Esophagus (tissue), 2 donors: ENCODE data around the gene MIAT. TPM values are rescaled to one million over a fixed set of nuclear protein-coding genes. Genes with fewer than 3 reads are reported as not detected.
A peak's percentile ranks its signal among the peaks of the same experiment; 100 is the strongest.

Source experiments
- H3K27ac ChIP-seq, 2 donors: one replicate each; pipeline ENCODE4 v1.5.1; 2013; ENCODE audit warnings: low read depth in 2 of 2, mild to moderate bottlenecking in 2 of 2, inconsistent platforms in 1 of 2, low read length in 1 of 2, moderate library complexity in 1 of 2
- H3K27me3 ChIP-seq, 2 donors: one replicate each; pipeline ENCODE4 v1.6.1; 2013; ENCODE audit warnings: low read length in 2 of 2, control low read depth in 1 of 2, mild to moderate bottlenecking in 1 of 2; ENCODE audit not compliant: insufficient read depth in 2 of 2, control insufficient read depth in 1 of 2
- H3K36me3 ChIP-seq, 2 donors: one replicate each; pipeline ENCODE4 v1.6.1; 2013; ENCODE audit warnings: low read length in 1 of 2; ENCODE audit not compliant: control insufficient read depth in 2 of 2, insufficient read depth in 2 of 2
- H3K4me1 ChIP-seq, 2 donors: one replicate each; pipeline ENCODE4 v1.6.1; 2013; ENCODE audit warnings: low read length in 1 of 2; ENCODE audit not compliant: control insufficient read depth in 2 of 2, insufficient read depth in 2 of 2
- H3K4me3 ChIP-seq, 2 donors: one replicate each; pipeline ENCODE4 v1.5.1; 2013; ENCODE audit warnings: low read length in 2 of 2, mild to moderate bottlenecking in 2 of 2, low read depth in 1 of 2, moderate library complexity in 1 of 2
- H3K9me3 ChIP-seq, 2 donors: one replicate each; pipeline ENCODE4 v1.6.1; 2013; ENCODE audit warnings: mild to moderate bottlenecking in 2 of 2, low read depth in 1 of 2, low read length in 1 of 2, moderate library complexity in 1 of 2; ENCODE audit not compliant: control insufficient read depth in 2 of 2, insufficient read depth in 1 of 2
- WGBS, 2 donors: extraction: QIAGEN DNeasy Blood & Tissue Kit; methylation state at CpG; one replicate each; pipeline ENCODE4 v1.1.7; 2013; 5-methylcytosine and 5-hydroxymethylcytosine counted together
- polyA plus RNA-seq, 2 donors: library from polyadenylated mRNA; stranded (reverse); fragments of 200-250 nt; gene quantifications; one replicate each; pipeline ENCODE4 v1.2.3, GENCODE V29; 2013
- donor health status: healthy with polysubstance abuse.
- donor health status: Bipolar disorder and iron deficiency.

The MIAT gene
- polyA plus RNA-seq, 2 donors = 0.49 to 0.55 TPM

DNA sequence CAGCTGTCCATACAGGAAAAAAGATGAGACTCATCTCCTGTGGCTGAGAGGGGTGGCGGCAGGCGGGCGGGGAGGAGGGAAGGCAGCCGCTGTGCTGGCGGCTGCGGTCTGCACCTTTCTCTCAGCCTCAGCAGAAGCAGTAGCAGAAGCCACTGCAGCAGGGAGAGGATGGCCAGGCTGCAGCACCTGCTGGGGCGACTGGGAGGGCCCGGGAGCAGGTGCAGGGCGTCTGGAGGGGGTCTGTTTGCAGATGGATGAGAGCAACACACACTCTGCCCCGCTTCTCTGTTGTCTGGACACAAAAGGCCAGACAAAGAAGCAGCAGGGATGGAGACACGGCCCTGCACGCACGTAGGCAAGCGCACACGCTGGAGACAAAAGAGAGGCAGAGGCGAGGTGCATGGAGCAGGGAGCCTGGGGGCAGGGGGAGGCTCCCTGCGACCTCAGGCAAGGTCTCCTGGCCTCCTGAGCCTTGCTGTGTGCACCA, 9.3 kb upstream of the MIAT start:
- Histone ChIP-seq H3K27ac (no peak overlapping the region), H3K27me3 (no peaks in the 10 kb centered on the region), H3K4me3 (no peak overlapping the region), H3K9me3 (no peaks in the 10 kb centered on the region), H3K36me3 (no peaks in the 10 kb centered on the region), H3K4me1 (no peaks in the 10 kb centered on the region)
- 19 to 30% methylated on average over 17 of the region's 17 CpGs for WGBS, 2 donors

DNA sequence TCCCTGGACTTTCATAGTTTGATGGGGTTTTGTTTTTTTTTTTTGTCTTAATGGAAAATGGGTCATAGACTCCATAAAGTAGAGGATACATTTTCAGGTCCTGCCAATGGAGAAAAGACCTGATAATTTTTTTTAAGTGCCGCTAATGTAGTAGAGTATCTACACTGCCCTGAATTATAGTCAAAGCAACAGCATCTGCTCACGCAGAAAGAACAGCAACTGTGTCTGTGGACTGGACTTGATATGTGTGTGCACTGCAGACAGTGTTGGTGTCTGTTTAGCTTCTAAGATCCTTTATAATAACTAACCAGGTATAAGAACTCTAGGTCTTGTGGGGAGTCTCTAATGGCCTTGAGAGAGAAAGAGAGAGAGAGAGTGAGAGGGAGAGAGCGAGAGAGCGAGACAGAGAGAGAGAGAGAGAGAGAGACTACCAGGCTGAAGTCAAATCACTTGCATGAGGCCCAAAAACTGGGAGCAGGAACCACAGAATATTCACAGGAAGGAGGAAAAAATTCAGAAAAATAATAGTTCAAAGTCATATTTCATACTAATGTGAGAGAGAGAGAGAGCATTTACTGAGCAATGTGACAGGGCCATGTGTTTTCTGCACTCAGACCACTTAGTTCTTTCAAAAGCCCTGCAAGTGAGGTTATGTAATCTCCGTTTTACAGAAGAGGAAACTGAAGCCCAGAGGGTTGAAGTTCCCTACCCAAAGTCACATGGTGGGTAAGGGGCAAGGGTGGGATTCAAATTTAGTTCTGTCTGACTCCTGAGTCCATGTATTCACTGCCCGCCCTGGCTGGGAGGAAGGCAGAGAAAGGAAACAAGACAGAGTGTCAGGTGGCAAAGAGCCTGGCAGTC, 8.6 kb upstream of the MIAT start:
- 76 to 81% methylated on average over 6 of the region's 6 CpGs for WGBS, 2 donors
- Histone ChIP-seq H3K27ac (no peak overlapping the region), H3K36me3 (no peaks in the 10 kb centered on the region), H3K4me1 (no peaks in the 10 kb centered on the region), H3K27me3 (no peaks in the 10 kb centered on the region), H3K4me3 (no peak overlapping the region), H3K9me3 (no peaks in the 10 kb centered on the region)

DNA sequence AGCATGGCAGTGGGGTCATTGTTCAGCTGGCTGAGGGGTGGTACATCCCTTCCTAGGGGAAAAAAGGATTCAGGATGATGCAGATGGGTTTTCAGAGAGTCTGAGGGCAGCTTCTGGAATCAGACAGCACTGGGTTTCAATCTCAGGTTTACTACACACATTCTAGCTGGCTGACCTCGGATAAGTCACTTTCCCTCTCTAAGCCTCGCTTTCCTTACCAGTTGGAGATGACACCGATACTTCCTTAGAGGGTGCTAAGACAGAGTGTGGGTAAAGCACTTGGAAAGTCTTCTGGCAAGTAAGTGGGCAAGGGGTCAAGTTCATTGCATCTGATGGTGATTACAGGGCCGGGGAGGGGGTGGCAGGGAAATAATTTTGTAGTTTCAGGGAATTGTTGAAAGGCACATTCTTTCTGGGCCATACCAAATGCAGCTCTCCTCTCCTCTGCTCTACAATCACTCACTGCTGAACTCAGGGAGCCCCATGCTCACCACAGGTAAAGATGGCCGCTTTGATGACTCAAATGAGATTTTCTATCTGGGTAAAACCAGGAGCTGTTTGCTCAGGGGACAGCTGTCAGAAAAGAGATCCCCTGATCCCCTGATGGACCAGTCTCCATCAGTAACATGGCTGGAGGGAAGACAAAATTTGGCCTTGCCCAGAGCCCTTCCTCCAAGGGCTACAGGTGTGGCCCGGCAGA, 6.5 kb upstream of the MIAT start:
- H3K27ac ChIP-seq = no peak overlapping the region
- no peak overlapping the region for H3K4me3 ChIP-seq
- 80 to 81% methylated on average over 6 of the region's 6 CpGs for WGBS, 2 donors
- no peaks in the 10 kb centered on the region for H3K27me3 ChIP-seq
- no peaks in the 10 kb centered on the region for H3K9me3 ChIP-seq
- H3K4me1 ChIP-seq = no peaks in the 10 kb centered on the region
- H3K36me3 ChIP-seq = no peaks in the 10 kb centered on the region

DNA sequence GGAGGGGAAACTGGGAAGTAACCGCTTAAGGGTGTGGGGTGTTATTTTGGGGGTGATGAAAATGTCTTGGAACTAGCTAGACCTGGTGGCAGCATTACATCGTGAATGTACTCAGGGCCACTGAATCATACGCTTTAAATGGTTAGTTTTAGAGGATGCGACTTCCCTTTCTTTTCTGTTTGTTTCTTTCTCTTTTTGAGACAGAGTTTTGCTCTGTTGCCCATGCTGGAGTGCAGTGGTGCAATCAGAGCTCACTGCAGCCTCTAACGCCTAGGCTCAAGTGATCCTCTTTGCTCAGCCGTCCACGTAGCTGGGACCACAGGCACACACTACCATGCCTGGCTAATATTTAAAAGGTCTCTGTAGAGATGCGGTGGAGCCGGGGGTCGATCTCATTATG, 5.6 kb upstream of the MIAT start:
- H3K27me3 ChIP-seq = no peaks in the 10 kb centered on the region

DNA sequence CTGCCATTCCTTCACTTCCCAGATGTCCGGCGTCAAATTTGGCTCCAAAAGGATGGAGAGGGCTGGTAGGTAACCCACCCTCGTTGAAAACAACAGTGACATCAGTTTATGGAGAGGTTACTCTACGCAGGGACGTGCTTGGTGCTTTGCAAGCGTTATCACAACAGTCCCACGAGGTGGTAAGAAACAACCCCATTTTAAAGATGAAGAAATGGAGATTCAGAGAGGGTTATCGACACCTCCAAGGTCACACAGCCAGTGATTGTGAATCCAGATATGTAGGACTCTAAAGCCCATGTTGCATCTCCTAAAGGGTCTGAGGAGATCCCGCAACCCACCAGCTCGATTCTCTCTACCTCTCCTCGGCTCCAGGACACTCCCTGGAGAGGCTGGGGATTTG, 773 bp downstream of the MIAT start:
- H3K27me3 ChIP-seq = no peaks in the 10 kb centered on the region

More for the DNA sequence above, 5.6 kb upstream of the MIAT start:
- no peaks in the 10 kb centered on the region for H3K9me3 ChIP-seq
- 73 to 84% methylated on average over 10 of the region's 10 CpGs for WGBS, 2 donors
- H3K4me1 ChIP-seq = no peaks in the 10 kb centered on the region
- H3K27ac ChIP-seq = no peak overlapping the region
- no peaks in the 10 kb centered on the region for H3K36me3 ChIP-seq
- no peak overlapping the region for H3K4me3 ChIP-seq

DNA sequence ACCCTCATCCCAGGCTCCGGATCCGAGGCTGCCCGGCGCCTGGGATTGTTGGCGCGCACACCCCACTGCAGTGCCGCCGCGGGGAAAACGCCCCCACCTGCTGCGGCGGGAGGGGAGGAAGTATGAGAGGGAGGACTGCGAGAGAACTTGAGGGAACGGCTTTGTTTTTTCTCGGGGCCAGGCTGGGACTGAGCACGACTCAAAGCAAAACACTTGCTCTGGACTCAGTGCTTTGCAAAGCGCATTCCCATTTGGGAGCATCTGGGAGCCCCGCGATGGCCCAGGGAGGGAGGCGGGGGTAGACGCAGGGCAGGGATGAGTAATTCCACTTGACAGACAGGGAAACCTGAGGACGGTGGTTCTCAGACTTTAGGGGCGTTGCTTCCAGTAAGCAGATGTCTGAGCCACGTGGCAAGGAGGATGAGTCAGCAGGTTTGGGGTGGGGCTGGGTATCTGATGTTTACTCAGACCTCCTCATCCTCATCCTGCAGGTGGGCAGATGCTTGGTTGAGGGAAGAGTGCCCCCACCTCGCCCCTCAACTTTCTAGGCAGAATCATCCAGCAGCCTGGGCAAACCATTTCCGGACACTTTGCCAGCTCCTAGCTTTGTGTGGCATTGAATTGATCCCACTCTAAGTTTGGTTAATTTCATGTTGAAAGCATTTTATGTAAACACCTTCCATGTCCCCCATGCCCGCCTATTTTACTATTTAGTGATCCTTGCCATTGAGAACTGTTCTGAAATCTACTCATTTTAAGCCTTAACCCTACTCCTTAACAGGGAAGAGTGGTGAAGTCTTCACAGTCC, 1.5 kb downstream of the MIAT start:
- Histone ChIP-seq H3K9me3 (no peaks in the 10 kb centered on the region), H3K27ac (no peak overlapping the region), H3K27me3 (no peaks in the 10 kb centered on the region), H3K4me3 (peak overlapping the region in 1 of 2 donors; percentile 5), H3K36me3 (no peaks in the 10 kb centered on the region), H3K4me1 (peaks cover 2 to 13% of the 10 kb centered on the region in 2 donors)
- WGBS, 2 donors = 3 to 4% methylated on average over 27 of the region's 27 CpGs

More for the DNA sequence above, 773 bp downstream of the MIAT start:
- no peak overlapping the region for H3K27ac ChIP-seq
- H3K9me3 ChIP-seq = no peaks in the 10 kb centered on the region
- peaks cover 2 to 13% of the 10 kb centered on the region in 2 donors for H3K4me1 ChIP-seq
- WGBS, 2 donors = 5 to 7% methylated on average over 11 of the region's 11 CpGs
- H3K4me3 ChIP-seq = peak overlapping the region in 1 of 2 donors; percentile 16
- H3K36me3 ChIP-seq = no peaks in the 10 kb centered on the region

DNA sequence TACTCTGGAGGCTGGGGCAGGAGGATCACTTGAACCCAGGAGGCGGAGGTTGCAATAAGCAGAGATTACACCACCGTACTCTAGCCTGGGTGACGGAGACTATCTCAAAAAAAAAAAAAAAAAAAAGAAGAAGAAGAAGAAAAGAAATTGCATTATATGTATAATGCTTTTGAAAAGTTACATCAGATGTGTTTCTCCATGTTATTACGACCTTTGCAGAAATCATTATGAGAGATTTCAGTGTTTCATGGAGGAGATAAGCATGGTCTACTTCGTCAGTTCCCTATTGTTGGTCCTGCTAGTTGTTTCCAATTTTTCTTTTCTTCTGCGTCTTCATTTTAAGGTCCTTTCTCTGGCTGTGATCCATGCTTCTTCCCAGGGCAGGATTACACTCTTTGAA, 3.0 kb downstream of the MIAT start:
- Histone ChIP-seq H3K27ac (no peak overlapping the region), H3K4me3 (no peak overlapping the region), H3K36me3 (no peaks in the 10 kb centered on the region), H3K4me1 (peaks cover 2 to 13% of the 10 kb centered on the region in 2 donors), H3K9me3 (no peaks in the 10 kb centered on the region), H3K27me3 (no peaks in the 10 kb centered on the region)
- WGBS, 2 donors = 87 to 88% methylated on average over 6 of the region's 6 CpGs

DNA sequence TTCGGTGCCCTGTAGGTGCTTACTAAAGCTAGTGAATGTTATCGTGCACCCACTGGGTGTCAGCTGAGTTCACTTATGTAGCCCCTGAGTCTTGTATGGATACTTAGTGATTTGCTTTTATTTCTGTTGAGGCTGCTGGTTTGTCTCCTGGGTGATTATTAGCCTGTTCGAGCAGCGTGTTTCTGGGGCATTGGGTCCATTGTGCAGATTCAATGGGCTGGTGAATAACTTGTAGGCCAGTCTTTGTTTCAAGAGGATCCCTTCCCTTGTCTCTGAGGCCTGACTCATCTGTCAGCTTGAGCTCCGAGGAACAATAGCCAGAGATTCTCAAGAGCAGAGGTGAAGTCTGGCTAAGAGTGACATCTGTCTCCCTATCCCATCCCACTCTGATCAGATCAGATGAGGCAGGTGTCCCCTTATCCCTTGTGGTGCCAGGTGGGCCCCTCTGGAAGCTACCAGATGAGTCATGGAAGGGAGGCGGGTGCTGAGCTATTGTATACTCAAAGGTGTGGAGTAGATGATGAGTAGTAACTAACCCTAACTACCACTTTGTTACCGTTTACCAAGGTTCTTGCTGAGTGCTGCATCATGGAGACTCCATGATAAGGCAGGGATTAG, 3.7 kb downstream of the MIAT start:
- H3K27me3 ChIP-seq = no peaks in the 10 kb centered on the region
- peaks cover 2 to 13% of the 10 kb centered on the region in 2 donors for H3K4me1 ChIP-seq
- H3K36me3 ChIP-seq = no peaks in the 10 kb centered on the region
- H3K27ac ChIP-seq = no peak overlapping the region
- H3K4me3 ChIP-seq = no peak overlapping the region
- H3K9me3 ChIP-seq = no peaks in the 10 kb centered on the region
- WGBS, 2 donors = 69% methylated on average over 7 of the region's 7 CpGs

DNA sequence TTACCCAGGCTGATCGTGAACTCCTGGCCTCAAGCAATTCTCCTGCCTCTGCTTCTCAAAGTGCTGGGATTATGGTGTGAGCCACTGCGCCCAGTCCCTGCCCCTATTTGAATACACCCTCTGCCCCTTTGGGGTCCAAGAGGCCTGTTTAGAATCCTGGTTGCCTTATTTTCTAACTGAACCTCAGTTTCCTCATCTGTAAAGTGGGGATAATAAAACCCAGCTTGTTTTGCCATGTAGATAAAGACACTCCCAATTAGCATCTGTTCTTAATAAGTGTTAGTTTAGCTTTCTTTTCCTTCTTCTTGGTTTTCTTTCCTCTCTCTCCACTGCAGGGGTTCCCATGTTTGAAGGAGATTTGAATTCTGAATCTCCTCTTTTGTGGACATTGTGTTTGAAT, 4.8 kb downstream of the MIAT start:
- no peak overlapping the region for H3K4me3 ChIP-seq
- H3K4me1 ChIP-seq = peaks cover 2 to 10% of the 10 kb centered on the region in 2 donors
- WGBS, 2 donors = 72 to 86% methylated on average over 2 of the region's 2 CpGs
- no peaks in the 10 kb centered on the region for H3K36me3 ChIP-seq
- H3K27me3 ChIP-seq = no peaks in the 10 kb centered on the region
- H3K9me3 ChIP-seq = no peaks in the 10 kb centered on the region
- H3K27ac ChIP-seq = no peak overlapping the region
